NCI-H2196 (cell line): ENCODE measurements around the gene CEP72.
"Not testable (repeated sequence)": the region's sequence is repeated elsewhere in the genome, so short reads cannot be mapped to it uniquely, and the experiment has no call there.

Experiments
- DNase-seq: peaks from one replicate; lab custom pipeline; 2025; ENCODE audit not compliant: unreplicated experiment; lab: John Stamatoyannopoulos, UW

The CEP72 gene

DNA sequence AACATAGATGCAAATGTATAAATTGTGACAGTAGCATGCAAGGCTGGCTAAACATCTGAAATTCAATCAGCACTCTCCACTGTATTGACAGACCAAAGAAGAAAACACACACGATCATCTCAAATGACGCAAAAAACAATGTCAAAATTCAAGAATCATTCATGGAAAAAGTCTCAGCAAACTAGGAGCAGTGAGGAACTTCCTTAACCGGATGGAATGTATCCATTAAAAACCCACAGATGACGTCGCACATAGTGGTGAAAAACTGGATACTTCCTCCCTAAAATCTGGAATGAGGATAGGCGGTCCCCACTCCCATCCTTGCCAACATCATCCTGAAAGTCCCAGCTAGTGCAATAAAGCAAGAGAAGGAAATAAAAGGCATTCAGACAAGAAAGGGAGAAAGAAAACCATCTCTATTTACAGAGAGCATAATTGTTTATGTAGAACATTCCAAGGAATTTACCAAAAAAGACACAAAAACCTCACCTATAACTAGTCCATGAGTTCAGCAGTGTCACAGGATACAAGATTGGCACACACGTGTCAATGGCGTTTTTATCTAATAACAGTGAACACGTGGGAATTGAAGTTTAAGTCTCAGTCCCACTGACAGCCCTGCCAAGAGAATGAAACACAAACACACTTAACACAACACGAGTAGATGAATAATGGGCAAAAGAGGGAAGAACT lies 14.1 kb upstream of the CEP72 start:
- no peak for DNase-seq

DNA sequence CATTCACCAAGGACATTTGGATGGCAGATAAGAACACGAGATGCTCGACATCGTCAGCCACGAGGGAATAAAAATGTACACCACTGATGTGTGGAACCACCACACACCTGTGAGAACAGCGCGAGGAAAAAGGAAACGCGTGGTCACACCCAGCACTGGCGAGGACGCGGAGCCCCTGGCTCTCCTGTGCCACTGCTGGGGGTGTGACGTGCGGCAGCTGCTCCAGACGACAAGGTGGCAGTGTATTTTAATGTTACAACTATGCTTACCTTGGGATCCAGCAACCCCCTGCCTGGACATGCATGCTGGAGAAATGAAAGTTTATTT lies 13.6 kb upstream of the CEP72 start:
- no peak for DNase-seq

DNA sequence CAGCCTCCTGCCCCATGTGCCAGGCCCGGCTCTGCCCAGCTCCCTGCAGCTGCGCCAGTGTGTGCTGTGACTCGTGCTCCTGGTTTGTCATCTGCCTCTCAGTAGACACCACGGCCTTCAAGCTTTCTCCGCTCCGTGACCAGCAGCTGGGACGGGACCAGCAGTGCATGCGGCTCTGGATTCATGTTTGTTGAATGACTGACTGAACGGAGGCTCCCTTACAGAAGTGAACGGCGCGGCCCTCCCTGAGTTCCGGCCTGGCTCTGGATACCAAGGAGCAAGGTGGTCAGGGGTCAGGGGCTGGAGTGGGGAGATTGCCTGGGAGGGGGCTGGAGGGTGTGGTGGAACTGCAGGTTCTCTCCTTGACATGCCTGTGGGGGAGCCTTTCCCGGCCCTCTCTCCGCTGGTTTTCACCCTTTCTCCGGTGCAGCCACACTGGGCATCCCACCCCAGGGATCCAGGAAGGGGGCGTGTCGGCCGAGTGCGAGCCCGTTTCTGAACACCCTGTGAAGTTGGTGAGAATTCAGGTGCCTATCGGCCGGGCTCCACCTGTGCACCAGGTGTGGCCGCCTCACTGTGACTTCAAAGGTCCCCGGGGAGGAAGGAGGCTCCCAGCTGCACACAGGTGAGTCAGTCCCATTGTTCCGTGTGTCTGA lies 11.1 kb upstream of the CEP72 start:
- no peak for DNase-seq

DNA sequence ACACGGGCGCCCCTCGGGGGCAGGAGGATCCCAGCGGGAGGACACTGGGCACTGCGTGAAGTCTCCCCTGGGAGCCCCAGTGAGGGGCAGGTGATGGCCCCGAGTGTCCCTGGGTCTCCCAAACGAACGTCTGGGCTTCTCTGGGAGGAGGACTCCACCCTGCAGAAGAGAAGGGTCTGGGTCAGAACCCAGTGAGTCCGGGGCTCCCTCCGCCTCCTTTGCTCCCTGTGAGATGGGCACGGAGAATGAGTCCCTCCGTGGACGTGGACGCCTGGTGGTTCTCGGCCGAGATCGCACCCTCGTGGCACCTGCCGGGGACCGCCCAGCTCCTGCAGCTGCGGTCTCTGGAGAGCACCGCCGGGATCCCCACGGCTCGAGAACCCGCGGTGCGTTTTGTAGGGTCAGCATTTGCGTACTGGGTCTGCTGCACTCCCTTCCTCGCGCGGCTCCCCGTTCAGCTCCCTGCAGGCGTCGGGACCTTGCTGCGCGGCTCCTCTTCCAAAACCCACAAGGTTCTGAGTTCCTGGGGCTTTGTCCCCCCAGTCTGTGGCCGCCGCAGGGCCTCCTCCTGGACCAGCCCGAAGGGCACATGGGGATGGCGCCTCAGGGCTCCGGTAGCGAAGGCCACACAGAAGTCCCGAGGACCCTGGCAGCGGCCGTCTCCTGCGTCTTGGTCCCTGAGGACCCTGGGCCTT lies 10.2 kb upstream of the CEP72 start:
- DNase-seq, result no peak

DNA sequence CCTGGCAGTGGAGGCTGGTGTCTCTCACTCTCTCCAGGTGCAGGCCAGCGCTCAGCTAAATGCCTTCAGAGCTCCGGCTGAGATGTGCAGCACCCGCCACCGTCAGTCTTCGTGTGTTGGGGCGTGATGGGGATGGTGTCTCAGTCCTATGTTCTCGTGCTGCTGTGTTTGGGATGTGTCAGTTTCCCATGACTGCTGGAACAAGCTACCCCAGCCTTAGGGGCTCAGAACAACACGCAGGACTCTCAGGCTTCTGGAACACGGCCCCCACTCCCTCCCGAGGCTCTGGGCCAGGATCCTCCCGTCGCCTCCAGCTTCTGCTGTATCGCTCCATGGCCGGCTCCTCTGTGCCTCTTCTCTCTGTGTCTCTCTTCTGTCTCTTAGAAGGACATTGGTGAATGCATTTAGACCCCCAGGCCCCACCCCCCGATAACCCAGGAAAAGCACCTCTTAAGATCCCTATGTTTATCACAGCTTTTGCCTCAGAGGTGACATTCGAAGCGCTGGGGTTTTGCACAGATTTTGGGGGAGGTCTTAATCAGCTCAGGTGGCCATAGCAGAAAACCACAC lies 9.6 kb upstream of the CEP72 start:
- DNase-seq, result no peak

DNA sequence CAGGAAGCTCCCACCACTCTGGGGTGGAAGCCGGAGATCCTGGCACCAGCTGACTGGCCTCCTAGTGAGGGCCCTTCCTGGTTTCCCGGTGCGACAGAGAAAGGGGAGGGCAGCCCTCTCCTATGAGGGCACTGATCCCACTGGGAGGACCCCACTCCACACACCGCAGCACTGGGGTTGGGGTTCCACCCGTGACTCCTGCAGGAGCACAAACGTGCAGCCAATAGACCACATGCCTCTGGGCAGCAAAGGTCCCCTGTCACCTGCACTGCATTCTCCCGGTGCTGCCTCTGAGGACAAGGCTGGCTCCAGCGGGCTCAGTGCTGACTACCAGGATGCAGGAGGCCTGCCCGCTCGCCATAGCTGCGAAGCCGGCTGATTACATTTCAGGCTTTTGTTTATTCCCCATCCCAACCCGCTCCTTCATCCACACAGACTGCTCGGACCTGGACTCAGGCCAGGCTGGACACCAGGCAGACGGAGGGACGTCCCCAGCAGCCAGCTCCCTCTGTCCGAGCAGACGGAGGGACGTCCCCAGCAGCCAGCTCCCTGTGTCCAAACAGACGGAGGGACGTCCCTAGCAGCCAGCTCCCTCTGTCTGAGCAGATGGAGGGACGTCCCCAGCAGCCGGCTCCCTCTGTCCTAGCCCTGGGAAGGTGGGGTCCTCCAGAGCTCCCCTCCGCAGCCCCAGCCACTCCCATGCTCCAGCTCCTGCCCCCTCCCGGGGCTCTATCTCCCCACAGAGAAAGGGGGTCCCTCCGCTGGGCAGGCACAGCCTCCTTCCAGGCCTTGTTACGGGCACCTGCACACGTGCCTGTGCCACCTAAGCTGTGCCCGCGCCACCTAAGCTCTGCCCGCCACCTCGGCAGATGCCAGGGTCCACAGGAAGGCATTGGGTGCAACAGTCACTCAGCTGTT lies 8.8 kb upstream of the CEP72 start:
- DNase-seq, result no peak

DNA sequence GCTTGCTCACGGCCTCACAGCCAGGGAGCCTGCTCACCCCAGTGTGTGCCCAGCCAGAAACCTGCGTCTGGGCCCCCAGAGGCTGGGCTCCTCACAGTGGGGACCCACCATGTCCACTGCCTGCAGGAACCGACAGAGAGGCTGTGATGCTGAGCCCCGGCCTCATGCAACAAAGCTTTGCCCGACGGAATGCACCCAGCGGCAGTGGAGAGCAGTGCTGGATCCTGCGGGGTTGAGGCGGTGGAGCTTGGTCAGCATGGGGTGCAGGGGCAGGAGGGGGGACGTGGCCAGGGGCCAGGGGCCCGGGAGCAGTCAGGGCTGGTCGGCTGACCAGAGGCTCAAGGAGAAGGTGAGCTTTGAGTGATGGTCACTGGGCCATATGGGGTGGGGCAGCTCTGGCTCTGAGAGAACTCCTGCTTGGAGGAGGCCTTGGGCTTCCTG lies 7.7 kb upstream of the CEP72 start:
- DNase-seq, result no peak

DNA sequence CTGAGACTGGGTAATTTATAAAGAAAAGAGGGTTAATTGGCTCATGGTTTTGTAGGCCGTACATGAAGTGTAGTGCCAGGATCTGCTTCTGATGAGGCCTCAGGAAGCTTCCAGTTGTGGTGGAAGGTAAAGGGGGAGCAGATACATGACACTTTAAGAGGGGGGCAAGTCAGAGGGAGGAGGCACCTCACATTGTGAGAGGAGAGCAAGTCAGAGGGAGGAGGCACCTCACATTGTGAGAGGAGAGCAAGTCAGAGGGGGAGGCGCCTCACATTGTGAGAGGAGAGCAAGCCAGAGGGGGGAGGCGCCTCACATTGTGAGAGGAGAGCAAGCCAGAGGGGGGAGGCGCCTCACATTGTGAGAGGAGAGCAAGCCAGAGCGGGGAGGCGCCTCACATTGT lies 7.0 kb upstream of the CEP72 start:
- DNase-seq, result not testable (repeated sequence)

DNA sequence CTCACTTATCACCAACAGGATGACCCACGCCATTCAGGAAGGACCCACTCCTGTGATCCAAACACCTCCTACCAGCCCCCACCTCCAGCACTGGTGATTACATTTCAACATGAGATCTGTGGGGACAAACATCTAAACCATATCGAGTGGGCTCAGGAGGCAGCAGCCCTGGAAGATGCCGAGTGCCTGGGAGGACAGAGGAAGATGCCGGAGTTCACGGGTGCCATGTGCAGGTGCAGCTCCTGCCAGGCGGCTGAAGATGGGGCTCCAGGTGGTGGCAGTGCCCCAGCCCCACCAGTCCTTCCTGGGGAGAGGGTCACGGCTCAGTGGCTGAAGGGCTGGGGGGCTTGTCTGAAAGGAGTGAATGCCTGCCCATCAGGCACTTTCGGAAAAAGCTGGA lies 6.1 kb upstream of the CEP72 start:
- no peak for DNase-seq

DNA sequence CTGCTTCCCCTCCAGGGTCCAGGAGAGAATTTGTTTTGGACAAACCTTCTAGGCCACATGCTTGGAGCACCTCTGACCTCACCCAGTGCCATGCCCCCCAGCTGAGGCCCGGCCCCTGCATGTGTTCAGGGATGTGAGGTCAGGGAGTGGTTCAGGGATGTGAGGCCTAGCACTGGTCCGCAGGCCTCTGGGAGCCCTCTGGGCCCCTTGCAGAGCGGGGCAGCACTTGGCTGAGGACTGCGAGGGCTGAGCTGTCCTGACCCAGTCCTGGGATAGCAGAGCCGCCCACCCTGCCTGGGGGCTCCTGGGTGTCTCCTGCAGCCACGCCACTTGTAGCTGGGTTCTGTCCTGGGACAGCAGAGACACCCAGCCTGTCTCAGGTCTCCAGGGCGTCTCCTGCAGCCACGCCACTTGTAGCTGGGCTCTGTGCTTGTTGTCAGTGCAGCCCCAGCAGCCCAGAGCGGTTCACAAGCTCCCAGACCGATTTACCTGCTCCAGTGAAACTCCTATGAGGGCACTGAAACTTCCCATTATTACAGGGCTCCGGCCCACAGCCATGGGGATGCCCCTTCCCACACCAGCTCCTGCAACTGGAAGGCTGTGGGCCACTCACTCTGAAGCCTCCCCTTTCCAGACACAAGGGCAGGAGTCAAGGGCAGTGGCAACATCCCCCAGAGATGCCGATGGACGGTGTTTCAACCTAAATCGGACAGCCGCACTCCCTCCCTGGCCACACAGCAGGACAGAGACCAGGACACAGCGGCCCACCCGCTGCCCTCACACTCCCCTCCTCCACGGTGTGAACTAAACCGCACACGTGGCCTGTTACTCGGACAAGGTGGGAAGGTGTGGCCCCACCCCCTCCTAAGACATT lies 5.4 kb upstream of the CEP72 start:
- DNase-seq, result no peak

DNA sequence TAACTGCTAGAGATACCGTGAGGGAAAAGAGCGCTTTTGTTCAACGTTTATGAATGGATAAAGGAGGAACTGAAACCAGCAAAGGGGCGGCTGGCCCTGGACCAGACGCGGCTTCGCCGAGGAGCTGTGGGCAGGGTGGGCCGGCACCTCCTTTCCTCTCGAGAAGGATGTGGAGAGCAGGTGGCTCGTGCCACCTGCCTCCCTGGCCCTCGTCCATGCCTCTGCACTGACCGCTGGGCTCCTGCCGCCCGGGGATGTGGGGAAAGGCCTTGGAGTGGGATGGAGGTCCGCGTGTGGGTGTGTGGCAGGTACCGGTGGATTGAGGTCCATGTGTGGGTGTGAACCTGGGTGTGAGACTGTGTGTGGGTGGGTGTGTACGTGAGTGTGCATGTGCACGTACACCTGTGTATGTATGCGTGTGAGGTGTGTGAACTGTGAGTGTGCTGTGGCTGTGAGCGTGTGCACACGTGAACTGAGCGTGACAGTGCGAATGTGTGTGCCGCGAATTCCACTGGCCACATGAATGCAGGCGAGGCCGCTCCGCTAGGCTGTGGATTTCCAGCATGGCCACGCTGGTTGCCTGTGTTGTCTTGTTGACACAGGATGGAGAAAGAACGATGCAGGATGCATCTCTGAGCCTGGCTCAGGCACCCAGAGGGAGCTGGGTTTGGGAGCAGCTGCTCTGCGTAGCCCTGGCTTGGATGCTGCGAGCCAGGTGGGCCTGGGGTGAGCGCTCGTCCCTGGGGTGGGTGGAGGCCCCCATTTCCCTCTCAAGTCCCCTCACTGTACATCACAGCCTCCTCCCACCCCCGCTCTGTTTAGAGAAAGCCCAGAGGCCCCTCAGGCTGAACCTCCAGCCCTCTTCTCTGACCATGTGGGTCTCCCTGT lies 4.4 kb upstream of the CEP72 start:
- DNase-seq, result no peak

DNA sequence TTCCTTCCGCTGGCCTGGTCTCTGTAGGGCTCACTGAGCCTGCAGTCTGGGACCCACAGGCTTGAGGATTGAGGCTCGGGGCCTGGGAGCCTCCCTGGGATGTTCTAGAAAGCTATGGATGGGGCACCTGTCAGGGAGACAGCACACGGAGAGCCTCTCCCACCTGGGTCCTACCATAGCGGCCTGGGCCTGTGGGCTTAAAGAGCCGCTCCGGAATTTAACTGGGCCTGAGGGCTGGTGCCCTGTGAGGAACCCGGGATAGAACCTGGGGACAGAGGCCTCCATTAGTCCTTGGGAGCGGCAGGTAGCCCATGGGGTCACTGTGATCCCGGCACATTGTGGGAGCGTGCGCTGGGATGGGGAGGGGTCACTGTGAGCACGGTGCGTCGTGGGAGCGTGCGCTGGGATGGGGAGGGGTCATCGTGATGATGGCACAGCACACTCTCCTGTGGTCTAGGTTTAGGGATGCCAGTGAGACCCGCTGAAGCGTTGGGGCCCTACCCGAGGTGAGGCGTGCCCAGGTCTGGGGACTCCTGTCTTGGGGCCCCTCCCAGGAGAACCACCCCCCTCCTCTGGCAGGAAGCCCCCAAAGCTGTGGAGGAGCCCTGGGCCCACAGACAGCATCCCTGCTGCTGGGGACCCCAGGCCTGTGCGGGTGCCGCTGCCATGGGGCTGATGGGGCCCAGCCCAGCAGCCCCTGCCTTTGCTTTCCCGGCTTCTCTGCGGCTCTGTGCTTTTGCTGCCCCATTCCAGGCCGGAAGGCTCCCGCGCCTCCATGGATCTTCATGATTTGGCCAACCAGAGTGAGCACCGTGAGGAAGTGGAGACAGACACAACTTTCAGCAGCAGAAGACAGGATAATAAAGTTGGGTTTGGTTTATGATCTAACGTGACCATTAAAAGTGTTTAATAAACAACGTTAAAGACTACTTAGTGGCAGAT lies 3.4 kb upstream of the CEP72 start:
- DNase-seq, result no peak

DNA sequence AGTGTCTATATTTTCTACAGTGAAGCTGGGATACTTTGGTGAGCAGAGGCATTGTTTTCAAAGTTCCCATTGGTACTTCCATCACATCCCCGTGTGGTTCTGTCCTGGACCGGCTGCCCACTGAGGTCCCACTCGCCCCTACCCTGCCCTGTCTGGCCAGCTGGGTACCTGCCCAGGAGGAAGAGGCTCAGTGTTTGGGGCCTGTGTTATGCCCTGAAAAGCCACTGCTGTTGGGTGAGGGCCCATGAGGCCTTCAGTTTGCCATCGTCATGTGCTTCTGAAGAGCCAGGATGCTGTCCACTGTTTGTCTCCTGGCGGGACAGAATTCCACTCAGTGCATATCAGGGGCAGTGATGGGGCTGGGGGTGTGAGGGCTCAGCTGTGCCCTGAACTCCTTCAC lies 2.6 kb upstream of the CEP72 start:
- DNase-seq, result no peak

DNA sequence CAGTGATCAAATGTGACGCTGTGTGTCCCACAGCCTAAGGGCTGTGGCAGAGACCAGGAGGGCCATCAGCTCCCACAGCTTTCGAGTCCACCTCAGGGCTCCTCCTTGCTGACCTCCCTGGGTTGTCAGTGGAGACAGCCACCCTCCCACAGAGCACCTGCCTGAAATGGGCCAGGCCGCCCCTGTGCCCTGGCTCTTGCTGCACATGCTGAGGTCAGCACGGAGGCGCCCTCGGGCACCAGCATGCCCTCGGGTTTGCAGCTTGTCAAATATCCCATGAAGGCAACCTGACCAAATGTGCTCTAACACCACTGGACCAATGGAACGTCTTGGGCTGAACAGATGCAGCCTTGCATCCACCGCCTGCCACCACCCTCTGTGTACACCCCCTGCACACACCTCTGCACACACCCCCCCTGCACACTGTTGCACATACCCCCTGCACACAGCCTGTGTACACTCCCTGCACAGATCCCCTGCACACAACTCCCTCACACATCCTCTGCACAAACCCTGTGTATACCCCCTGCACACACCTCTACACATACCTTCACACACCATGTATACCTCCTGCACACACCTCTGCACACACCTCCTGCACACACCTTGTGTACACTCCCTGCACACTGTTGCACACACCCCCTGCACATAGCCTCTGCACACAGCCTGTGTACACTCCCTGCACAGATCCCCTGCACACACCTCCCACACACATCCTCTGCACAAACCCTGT lies 2.0 kb upstream of the CEP72 start:
- DNase-seq, result no peak

DNA sequence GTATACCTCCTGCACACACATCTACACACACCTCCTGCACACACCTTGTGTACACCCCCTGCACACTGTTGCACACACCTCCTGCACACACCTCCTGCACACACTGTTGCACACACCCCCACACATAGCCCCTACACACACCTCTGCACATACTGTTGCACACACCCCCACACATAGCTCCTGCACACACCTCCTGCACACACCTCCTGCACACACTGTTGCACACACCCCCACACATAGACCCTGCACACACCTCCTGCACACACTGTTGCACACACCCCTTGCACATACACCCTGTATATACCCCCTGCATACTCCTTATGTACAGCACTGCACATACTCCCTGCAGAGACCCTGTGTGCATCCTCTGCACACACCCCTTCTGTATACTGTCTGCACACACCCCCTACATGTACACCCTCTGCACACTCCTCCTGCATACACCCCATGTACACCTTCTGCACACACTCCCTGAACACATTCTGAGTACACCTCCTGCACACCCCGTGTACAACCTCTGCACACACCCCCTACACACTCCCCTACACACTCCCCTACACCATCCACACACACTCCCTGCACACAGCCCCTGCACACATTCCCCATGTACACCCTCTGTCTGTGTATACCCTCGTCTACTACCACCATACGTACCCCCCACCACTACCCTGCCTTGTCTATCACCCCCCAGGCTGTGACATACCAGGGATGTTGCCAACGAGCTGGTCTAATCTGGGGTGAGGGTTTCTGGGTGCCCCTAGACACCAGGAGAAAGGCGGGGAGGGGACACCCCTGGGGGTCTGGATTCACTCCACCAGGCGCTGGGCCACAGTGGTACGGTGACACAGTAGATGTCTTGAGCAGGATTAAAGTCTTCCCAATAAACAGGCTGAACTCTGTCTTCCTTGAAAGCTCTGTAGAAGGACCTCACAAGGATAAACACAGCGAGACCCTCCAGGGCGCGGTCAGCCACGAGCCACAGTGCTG lies 1.1 kb upstream of the CEP72 start:
- no peak for DNase-seq
